ENCODE data around the gene PHLPP1. TPM values are rescaled to one million over a fixed set of nuclear protein-coding genes. Genes with fewer than 3 reads are reported as not detected.

PHLPP1 gene
- total RNA-seq, 1 donor from 2014 or later, result 47.3 TPM

- TF ChIP-seq, protein P1, sequence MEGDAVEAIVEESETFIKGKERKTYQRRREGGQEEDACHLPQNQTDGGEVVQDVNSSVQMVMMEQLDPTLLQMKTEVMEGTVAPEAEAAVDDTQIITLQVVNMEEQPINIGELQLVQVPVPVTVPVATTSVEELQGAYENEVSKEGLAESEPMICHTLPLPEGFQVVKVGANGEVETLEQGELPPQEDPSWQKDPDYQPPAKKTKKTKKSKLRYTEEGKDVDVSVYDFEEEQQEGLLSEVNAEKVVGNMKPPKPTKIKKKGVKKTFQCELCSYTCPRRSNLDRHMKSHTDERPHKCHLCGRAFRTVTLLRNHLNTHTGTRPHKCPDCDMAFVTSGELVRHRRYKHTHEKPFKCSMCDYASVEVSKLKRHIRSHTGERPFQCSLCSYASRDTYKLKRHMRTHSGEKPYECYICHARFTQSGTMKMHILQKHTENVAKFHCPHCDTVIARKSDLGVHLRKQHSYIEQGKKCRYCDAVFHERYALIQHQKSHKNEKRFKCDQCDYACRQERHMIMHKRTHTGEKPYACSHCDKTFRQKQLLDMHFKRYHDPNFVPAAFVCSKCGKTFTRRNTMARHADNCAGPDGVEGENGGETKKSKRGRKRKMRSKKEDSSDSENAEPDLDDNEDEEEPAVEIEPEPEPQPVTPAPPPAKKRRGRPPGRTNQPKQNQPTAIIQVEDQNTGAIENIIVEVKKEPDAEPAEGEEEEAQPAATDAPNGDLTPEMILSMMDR (IDR thresholded peaks at IDR 0.05; ENCODE audit: unreplicated experiment), result no peak
- H3K4me3 Mint-ChIP-seq (ENCODE audit: unreplicated experiment), result no peak overlapping the region
- no peaks in the 10 kb centered on the region for H3K9me3 Mint-ChIP-seq (ENCODE audit: unreplicated experiment)
- H3K36me3 Mint-ChIP-seq (ENCODE audit: low read depth, unreplicated experiment), result peaks cover 3% of the 10 kb centered on the region
- no peak for DNase-seq (ENCODE audit: low spot score)
- H3K4me1 Mint-ChIP-seq (ENCODE audit: unreplicated experiment), result peaks cover 6% of the 10 kb centered on the region
- H3K27me3 Mint-ChIP-seq (ENCODE audit: unreplicated experiment), result no peaks in the 10 kb centered on the region
- H3K27ac Mint-ChIP-seq (ENCODE audit: unreplicated experiment), result no peak overlapping the region
These were observed 33.0 kb upstream of the PHLPP1 start for GRCh38 chr18:62682371-62682770.

DNA sequence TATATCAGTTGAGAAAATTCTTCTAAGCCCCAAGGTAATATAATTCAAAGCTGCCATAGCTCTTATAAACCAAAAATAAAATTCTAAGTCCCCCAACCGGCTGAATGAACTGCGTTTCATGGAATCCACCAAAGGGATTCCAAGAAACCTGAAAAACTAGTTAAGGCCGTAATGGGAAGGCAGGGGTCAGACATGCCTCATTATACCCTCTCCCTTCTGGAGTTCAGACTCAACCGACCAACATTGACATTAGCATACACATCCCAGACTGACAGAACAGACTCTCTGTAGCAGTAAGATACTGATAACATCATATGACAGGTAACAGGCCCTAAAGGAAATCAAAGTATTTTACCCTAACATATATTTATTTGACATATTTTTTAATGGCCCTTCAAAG lies 31.4 kb upstream of the PHLPP1 start:
- Mint-ChIP-seq H3K9me3 (ENCODE audit: unreplicated experiment) (no peaks in the 10 kb centered on the region), H3K4me3 (ENCODE audit: unreplicated experiment) (no peak overlapping the region), H3K36me3 (ENCODE audit: low read depth, unreplicated experiment) (peaks cover 8% of the 10 kb centered on the region), H3K27me3 (ENCODE audit: unreplicated experiment) (peaks cover 2% of the 10 kb centered on the region), H3K27ac (ENCODE audit: unreplicated experiment) (no peak overlapping the region), H3K4me1 (ENCODE audit: unreplicated experiment) (peaks cover 6% of the 10 kb centered on the region)
- no peak for DNase-seq (ENCODE audit: low spot score)
- TF ChIP-seq, protein P1 (IDR thresholded peaks at IDR 0.05; ENCODE audit: unreplicated experiment), result no peak

DNA sequence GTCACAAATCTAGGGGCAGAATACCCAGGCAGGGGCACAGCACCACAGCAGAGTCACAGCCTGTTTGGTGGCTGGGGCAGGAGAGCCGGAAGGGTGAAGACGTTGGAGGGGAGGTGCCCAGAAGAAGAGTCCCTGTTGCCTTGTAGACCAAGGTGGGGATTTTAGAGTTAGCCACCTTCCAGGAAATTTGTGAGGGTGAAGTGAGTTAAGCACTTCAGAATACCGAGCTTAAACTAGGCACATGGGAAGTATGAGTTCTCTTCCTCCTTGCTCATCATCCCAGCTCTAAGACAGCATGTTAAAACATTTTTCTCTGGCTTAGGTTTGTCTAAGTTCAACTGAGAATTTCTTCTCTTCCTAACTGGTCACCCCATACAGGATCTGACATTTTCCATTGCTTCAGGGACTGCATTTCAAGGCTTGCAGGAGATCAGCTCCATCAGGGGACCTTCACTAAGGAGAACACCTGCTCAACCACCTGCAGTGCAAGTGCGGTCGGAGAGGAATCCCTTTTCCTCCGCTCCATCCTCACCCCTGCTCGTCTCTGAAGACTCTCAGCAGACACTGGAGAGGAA lies 26.5 kb upstream of the PHLPP1 start:
- no peaks in the 10 kb centered on the region for H3K9me3 Mint-ChIP-seq (ENCODE audit: unreplicated experiment)
- H3K36me3 Mint-ChIP-seq (ENCODE audit: low read depth, unreplicated experiment), result peaks cover 8% of the 10 kb centered on the region
- H3K4me3 Mint-ChIP-seq (ENCODE audit: unreplicated experiment), result no peak overlapping the region
- TF ChIP-seq, protein P1 (IDR thresholded peaks at IDR 0.05; ENCODE audit: unreplicated experiment), result no peak
- H3K27me3 Mint-ChIP-seq (ENCODE audit: unreplicated experiment), result peaks cover 2% of the 10 kb centered on the region
- no peak overlapping the region for H3K27ac Mint-ChIP-seq (ENCODE audit: unreplicated experiment)
- no peak for DNase-seq (ENCODE audit: low spot score)
- no peaks in the 10 kb centered on the region for H3K4me1 Mint-ChIP-seq (ENCODE audit: unreplicated experiment)

DNA sequence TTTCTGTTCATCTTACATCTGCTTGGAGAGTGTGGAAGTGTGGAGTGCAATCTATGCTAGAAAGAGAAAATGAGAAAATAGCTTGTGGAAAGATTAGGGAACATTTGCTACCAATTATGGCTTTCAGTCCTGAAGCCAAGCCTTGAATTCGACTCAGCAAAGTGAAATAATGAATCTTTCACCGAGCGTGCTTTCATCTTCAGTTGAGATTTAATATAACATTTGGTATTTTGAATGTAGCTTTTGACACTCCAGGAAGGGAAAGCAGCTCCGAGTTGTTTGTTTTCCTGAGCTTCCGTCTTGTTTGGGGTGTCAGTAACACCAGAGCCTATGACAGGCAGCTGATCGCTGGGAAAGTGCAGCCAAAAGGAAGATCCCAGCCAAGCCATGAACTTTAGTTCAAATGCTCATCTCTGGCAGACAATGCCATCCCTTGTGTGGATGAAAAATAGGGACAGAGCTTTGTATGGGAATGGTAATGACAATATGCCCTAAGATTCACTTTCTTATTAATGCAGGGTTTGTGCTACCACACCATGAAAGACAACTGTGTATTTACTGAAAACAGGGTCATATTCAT lies 25.0 kb upstream of the PHLPP1 start:
- no peaks in the 10 kb centered on the region for H3K4me1 Mint-ChIP-seq (ENCODE audit: unreplicated experiment)
- H3K9me3 Mint-ChIP-seq (ENCODE audit: unreplicated experiment), result no peaks in the 10 kb centered on the region
- TF ChIP-seq, protein P1 (IDR thresholded peaks at IDR 0.05; ENCODE audit: unreplicated experiment), result no peak
- H3K27me3 Mint-ChIP-seq (ENCODE audit: unreplicated experiment), result peaks cover 2% of the 10 kb centered on the region
- no peak for DNase-seq (ENCODE audit: low spot score)
- peaks cover 6% of the 10 kb centered on the region for H3K36me3 Mint-ChIP-seq (ENCODE audit: low read depth, unreplicated experiment)
- H3K4me3 Mint-ChIP-seq (ENCODE audit: unreplicated experiment), result no peak overlapping the region
- H3K27ac Mint-ChIP-seq (ENCODE audit: unreplicated experiment), result no peak overlapping the region

GRCh38 chr18:62693659-62694058 lies 21.7 kb upstream of the PHLPP1 start:
- no peak overlapping the region for H3K27ac Mint-ChIP-seq (ENCODE audit: unreplicated experiment)
- TF ChIP-seq, protein P1 (IDR thresholded peaks at IDR 0.05; ENCODE audit: unreplicated experiment), result no peak
- DNase-seq (ENCODE audit: low spot score), result no peak
- H3K9me3 Mint-ChIP-seq (ENCODE audit: unreplicated experiment), result no peaks in the 10 kb centered on the region
- H3K4me3 Mint-ChIP-seq (ENCODE audit: unreplicated experiment), result no peak overlapping the region
- H3K27me3 Mint-ChIP-seq (ENCODE audit: unreplicated experiment), result peaks cover 1% of the 10 kb centered on the region
- no peaks in the 10 kb centered on the region for H3K4me1 Mint-ChIP-seq (ENCODE audit: unreplicated experiment)
- H3K36me3 Mint-ChIP-seq (ENCODE audit: low read depth, unreplicated experiment), result no peaks in the 10 kb centered on the region

Measured in endothelial cell (in vitro differentiated cells).